SK-N-SH treated with all-trans-retinoic acid at 6 μM for 48 hours (cell line): ENCODE results near the gene TNNI3K.

Experiments used
- ATAC-seq: fragments of 200-7000 bp; cut with Tn5 transposase; 3 replicates; pipeline ENCODE4 v1.9.1; 2020; ENCODE audit warnings: mild to moderate bottlenecking, moderate library complexity
- ARNTL ChIP-seq: fragments of 450-650 bp; formaldehyde crosslinking; IDR thresholded peaks from 2 replicates; pipeline ENCODE4 v1.5.0; 2020; ENCODE audit warnings: low read depth, mild to moderate bottlenecking, moderate library complexity, borderline replicate concordance
- BACH2 ChIP-seq: fragments of 250-450 bp; sonication (Bioruptor Pico); IDR thresholded peaks from 2 replicates; pipeline ENCODE4 v1.9.0; 2021; ENCODE audit warnings: mild to moderate bottlenecking, borderline replicate concordance
- CSDC2 ChIP-seq: fragments of 250-450 bp; sonication (Bioruptor Pico); IDR thresholded peaks from 2 replicates; pipeline ENCODE4 v1.5.0; 2020; ENCODE audit warnings: mild to moderate bottlenecking, moderate library complexity
- CSRNP3 ChIP-seq: fragments of 250-450 bp; sonication (Bioruptor Pico); IDR thresholded peaks from 2 replicates; pipeline ENCODE4 v1.5.1; 2021; ENCODE audit warnings: mild to moderate bottlenecking, moderate library complexity
- GLIS3 ChIP-seq: fragments of 250-450 bp; sonication (Bioruptor Pico); IDR thresholded peaks from 2 replicates; pipeline ENCODE4 v1.5.0; 2020; ENCODE audit warnings: mild to moderate bottlenecking, moderate library complexity
- ISL1 ChIP-seq: fragments of 250-450 bp; sonication (Bioruptor Pico); IDR thresholded peaks from 2 replicates; pipeline ENCODE4 v2.1.2; 2022; ENCODE audit warnings: mild to moderate bottlenecking, moderate library complexity
- OSR1 ChIP-seq: fragments of 250-450 bp; sonication (Bioruptor Pico); IDR thresholded peaks from 2 replicates; pipeline ENCODE4 v1.8.0; 2022; ENCODE audit warnings: moderate library complexity, mild to moderate bottlenecking, inconsistent platforms
- PATZ1 ChIP-seq: fragments of 250-450 bp; sonication (Bioruptor Pico); IDR thresholded peaks from 2 replicates; pipeline ENCODE4 v1.8.0; 2020; ENCODE audit warnings: mild to moderate bottlenecking, moderate library complexity, borderline replicate concordance
- POU6F1 ChIP-seq: fragments of 250-450 bp; sonication (Bioruptor Pico); IDR thresholded peaks from 2 replicates; pipeline ENCODE4 v1.8.0; 2021; ENCODE audit warnings: low read depth, mild to moderate bottlenecking, moderate library complexity, borderline replicate concordance
- PPARA ChIP-seq: fragments of 250-450 bp; sonication (Bioruptor Pico); IDR thresholded peaks from 2 replicates; pipeline ENCODE4 v1.5.0; 2020; ENCODE audit warnings: mild to moderate bottlenecking, borderline replicate concordance
- RARB ChIP-seq: fragments of 250-450 bp; sonication (Bioruptor Pico); IDR thresholded peaks from 2 replicates; pipeline ENCODE4 v1.8.0; 2021; ENCODE audit warnings: mild to moderate bottlenecking, moderate library complexity
- SNAI2 ChIP-seq: fragments of 250-450 bp; sonication (Bioruptor Pico); IDR thresholded peaks from 2 replicates; pipeline ENCODE4 v1.5.0; 2020; ENCODE audit warnings: mild to moderate bottlenecking, moderate library complexity
- TCF4 ChIP-seq: fragments of 250-450 bp; sonication (Bioruptor Pico); IDR thresholded peaks from 2 replicates; pipeline ENCODE4 v1.8.0; 2021; ENCODE audit warnings: mild to moderate bottlenecking, moderate library complexity, borderline replicate concordance
- TOX ChIP-seq: fragments of 250-450 bp; sonication (Bioruptor Pico); IDR thresholded peaks from 2 replicates; pipeline ENCODE4 v1.8.0; 2021; ENCODE audit warnings: mild to moderate bottlenecking, moderate library complexity, borderline replicate concordance
- TSHZ2 ChIP-seq: fragments of 250-450 bp; sonication (Bioruptor Pico); IDR thresholded peaks from 2 replicates; pipeline ENCODE4 v1.5.0; 2020; ENCODE audit warnings: mild to moderate bottlenecking, moderate library complexity
- ZC3H10 ChIP-seq: fragments of 250-450 bp; sonication (Bioruptor Pico); IDR thresholded peaks from 2 replicates; pipeline ENCODE4 v1.5.1; 2021; ENCODE audit warnings: mild to moderate bottlenecking, moderate library complexity
- ZFP3 ChIP-seq: fragments of 250-450 bp; sonication (Bioruptor Pico); IDR thresholded peaks from 2 replicates; pipeline ENCODE4 v1.5.0; 2020; ENCODE audit warnings: mild to moderate bottlenecking, moderate library complexity
- ZNF565 ChIP-seq: fragments of 450-650 bp; formaldehyde crosslinking; conservative IDR thresholded peaks from 2 replicates; pipeline ENCODE4 v1.5.0; 2020; ENCODE audit warnings: low read depth, mild to moderate bottlenecking, moderate library complexity

The TNNI3K gene

GRCh38 chr1:74197657-74198552 is 37.3 kb upstream of the TNNI3K start, which contains the start of the genes FPGT and LRRIQ3:
FPGT (plus strand) TSS chr1:74198242; CDS start chr1:74198279, 37 bp downstream.
LRRIQ3 (minus strand) TSS chr1:74198176; CDS start chr1:74183684, 14,492 bp downstream.
- peak; percentile 95 for ATAC-seq
- TF ChIP-seq TSHZ2 (CRISPR knock-in tag) (0 out of 2 replicates have a peak, but pooled peaks have one; percentile 48), ZFP3 (CRISPR knock-in tag) (no peak)

- no peak for ATAC-seq
- TF ChIP-seq OSR1 (CRISPR knock-in tag) (no peak), ARNTL (no peak), ZNF565 (no peak), PPARA (CRISPR knock-in tag) (no peak), POU6F1 (no peak), CSRNP3 (no peak), ZC3H10 (CRISPR knock-in tag) (no peak), RARB (CRISPR knock-in tag) (no peak), SNAI2 (CRISPR knock-in tag) (no peak), GLIS3 (CRISPR knock-in tag) (no peak), ISL1 (CRISPR knock-in tag) (no peak), TOX (CRISPR knock-in tag) (no peak), TSHZ2 (CRISPR knock-in tag) (no peak), PATZ1 (no peak), CSDC2 (CRISPR knock-in tag) (no peak)
Observed at GRCh38 chr1:74199504-74199903, 35.7 kb upstream of the TNNI3K start.

GRCh38 chr1:74205266-74205665 is 29.9 kb upstream of the TNNI3K start:
- ATAC-seq = peak; percentile 75
- TF ChIP-seq TCF4 (no peak), ZFP3 (CRISPR knock-in tag) (no peak), ARNTL (no peak), CSRNP3 (no peak), PATZ1 (no peak), CSDC2 (CRISPR knock-in tag) (no peak), ISL1 (CRISPR knock-in tag) (no peak), TSHZ2 (CRISPR knock-in tag) (no peak), OSR1 (CRISPR knock-in tag) (no peak), BACH2 (CRISPR knock-in tag) (no peak)
